ENCODE results near the gene TM7SF2. TPM values are rescaled to one million over a fixed set of nuclear protein-coding genes. Genes with fewer than 3 reads are reported as not detected.

Gene TM7SF2
- total RNA-seq, 1 experiment from 2014 or later, result 44.2 TPM

- H3K4me3 ChIP-seq (ENCODE audit: low read length), result no peak overlapping the region
- H3K4me1 ChIP-seq (ENCODE audit: insufficient read depth, low read length), result peaks cover 12% of the 10 kb centered on the region
- TF ChIP-seq EZH2 (IDR thresholded peaks at IDR 0.05; ENCODE audit: low read length, unreplicated experiment), result no peak
- no peak for TF ChIP-seq CTCF (conservative IDR thresholded peaks at IDR 0.05; ENCODE audit: low read depth, low read length)
- no peak for TF ChIP-seq EZH2phosphoT487 (IDR thresholded peaks at IDR 0.05; ENCODE audit: borderline replicate concordance, low read length)
- peaks cover 29% of the 10 kb centered on the region for H3K79me2 ChIP-seq (ENCODE audit: low read length)
- peaks cover 11% of the 10 kb centered on the region; the same call in 1 of the 2 replicates for H3K36me3 ChIP-seq (ENCODE audit: low read depth, low read length)
- no peak overlapping the region for H2AFZ ChIP-seq (ENCODE audit: low read length)
- intact Hi-C loops (cut with micrococcal nuclease), result no loop called here
- no peak for ATAC-seq
- DNase-seq, result no peak
- POLR2A ChIA-PET (ENCODE audit: unreplicated experiment), result no interaction called here
- H3K9me3 ChIP-seq (ENCODE audit: low read length), result no peaks in the 10 kb centered on the region
- no peaks in the 10 kb centered on the region for H3F3A ChIP-seq (ENCODE audit: low read length, unreplicated experiment)
- no peak overlapping the region for H3K27ac ChIP-seq (ENCODE audit: low read length)
- H3K4me2 ChIP-seq (ENCODE audit: low read length), result no peak overlapping the region
- no peaks in the 10 kb centered on the region for H3K27me3 ChIP-seq (ENCODE audit: low read length)
- no peak overlapping the region for H3K9ac ChIP-seq (ENCODE audit: low read length)
- H3K9me2 ChIP-seq (replicated peaks; ENCODE audit: low read length), result no peaks in the 10 kb centered on the region
- no TSS peak for BruUV-seq (replicated peaks)
- no peaks in the 10 kb centered on the region for H4K20me1 ChIP-seq (ENCODE audit: low read length)
- CTCF ChIA-PET, result no interaction called here
These were observed 23.8 kb upstream of the TM7SF2 start for GRCh38 chr11:65087827-65088226.

- Histone ChIP-seq H4K20me1 (ENCODE audit: low read length) (no peaks in the 10 kb centered on the region), H3K4me2 (ENCODE audit: low read length) (no peak overlapping the region), H3K9me2 (replicated peaks; ENCODE audit: low read length) (no peaks in the 10 kb centered on the region), H3K4me3 (ENCODE audit: low read length) (no peak overlapping the region), H3F3A (ENCODE audit: low read length, unreplicated experiment) (no peaks in the 10 kb centered on the region), H3K36me3 (ENCODE audit: low read depth, low read length) (peaks cover 11% of the 10 kb centered on the region; the same call in 1 of the 2 replicates), H2AFZ (ENCODE audit: low read length) (no peak overlapping the region), H3K9ac (ENCODE audit: low read length) (no peak overlapping the region), H3K4me1 (ENCODE audit: insufficient read depth, low read length) (peaks cover 8% of the 10 kb centered on the region; the same call in 1 of the 2 replicates), H3K27me3 (ENCODE audit: low read length) (no peaks in the 10 kb centered on the region), H3K9me3 (ENCODE audit: low read length) (no peaks in the 10 kb centered on the region), H3K79me2 (ENCODE audit: low read length) (peaks cover 14% of the 10 kb centered on the region), H3K27ac (ENCODE audit: low read length) (no peak overlapping the region)
- ChIA-PET POLR2A (ENCODE audit: unreplicated experiment) (no interaction called here), CTCF (no interaction called here)
- no TSS peak for BruUV-seq (replicated peaks)
- TF ChIP-seq CTCF (conservative IDR thresholded peaks at IDR 0.05; ENCODE audit: low read depth, low read length) (no peak), EZH2 (IDR thresholded peaks at IDR 0.05; ENCODE audit: low read length, unreplicated experiment) (no peak), EZH2phosphoT487 (IDR thresholded peaks at IDR 0.05; ENCODE audit: borderline replicate concordance, low read length) (no peak)
- no peak for ATAC-seq
- no peak for DNase-seq
- intact Hi-C loops (cut with micrococcal nuclease), result no loop called here
These were observed 22.1 kb upstream of the TM7SF2 start for GRCh38 chr11:65089621-65090020.

- intact Hi-C loops (cut with micrococcal nuclease), result no loop called here
- H3K9ac ChIP-seq (ENCODE audit: low read length), result no peak overlapping the region
- no peak overlapping the region for H3K4me2 ChIP-seq (ENCODE audit: low read length)
- H3F3A ChIP-seq (ENCODE audit: low read length, unreplicated experiment), result no peaks in the 10 kb centered on the region
- ChIA-PET POLR2A (ENCODE audit: unreplicated experiment) (interaction anchor here (0.5 kb wide), 1 partner anchor 810 kb away, joined by 3 read pairs; the partner anchor contains the start of gene FOSL1), CTCF (interaction anchor here (0.6 kb wide), 1 partner anchor 352 kb away, joined by 4 read pairs; no protein-coding TSS in a partner anchor)
- H3K36me3 ChIP-seq (ENCODE audit: low read depth, low read length), result peaks cover 10% of the 10 kb centered on the region; the same call in 1 of the 2 replicates
- BruUV-seq (replicated peaks), result no TSS peak
- DNase-seq, result no peak
- H3K4me1 ChIP-seq (ENCODE audit: insufficient read depth, low read length), result peaks cover 2% of the 10 kb centered on the region; the same call in 1 of the 2 replicates
- H4K20me1 ChIP-seq (ENCODE audit: low read length), result no peaks in the 10 kb centered on the region
- H3K4me3 ChIP-seq (ENCODE audit: low read length), result no peak overlapping the region
- no peak overlapping the region for H2AFZ ChIP-seq (ENCODE audit: low read length)
- H3K27ac ChIP-seq (ENCODE audit: low read length), result no peak overlapping the region
- ATAC-seq, result no peak
- H3K9me3 ChIP-seq (ENCODE audit: low read length), result no peaks in the 10 kb centered on the region
- H3K27me3 ChIP-seq (ENCODE audit: low read length), result no peaks in the 10 kb centered on the region
- peaks cover 4% of the 10 kb centered on the region for H3K79me2 ChIP-seq (ENCODE audit: low read length)
- TF ChIP-seq EZH2 (IDR thresholded peaks at IDR 0.05; ENCODE audit: low read length, unreplicated experiment) (no peak), CTCF (conservative IDR thresholded peaks at IDR 0.05; ENCODE audit: low read depth, low read length) (no peak), EZH2phosphoT487 (IDR thresholded peaks at IDR 0.05; ENCODE audit: borderline replicate concordance, low read length) (no peak)
- H3K9me2 ChIP-seq (replicated peaks; ENCODE audit: low read length), result no peaks in the 10 kb centered on the region
These were observed 21.0 kb upstream of the TM7SF2 start for GRCh38 chr11:65090628-65091027.
